PC-9 (cell line): Measurements from ENCODE around the gene AGAP2. TPM values are rescaled to one million over a fixed set of nuclear protein-coding genes. Genes with fewer than 3 reads are reported as not detected.

Experiments used
- BruUV-seq: library from RNA; stranded (reverse); fragments of 400-500 nt; replicated peaks from 2 replicates; lab custom pipeline; 2021; lab: Mats Ljungman, UMichigan
- CTCF ChIA-PET: fragments of 300-600 bp; sonication (Branson Sonifier 250); formaldehyde crosslinking; loops from one replicate; lab custom pipeline; 2022; ENCODE audit warnings: antibody characterized with exemption; lab: Charles Lee
- POLR2A ChIA-PET: fragments of 300-600 bp; sonication (Branson Sonifier 250); formaldehyde crosslinking; loops from one replicate; lab custom pipeline; 2022; ENCODE audit warnings: antibody characterized with exemption; ENCODE audit not compliant: unreplicated experiment; lab: Charles Lee
- DNase-seq, 2 experiments: peaks; one replicate each; pipeline versions ENCODE4 v3.0.0 to v3.0.0-alpha.2; 2015 to 2022; ENCODE audit warnings: mixed read lengths in 1 of 2
- H2AFZ ChIP-seq: fragments of 200-600 bp; sonication (generic); 2 replicates; pipeline ENCODE4 v1.8.1; 2017; ENCODE audit warnings: antibody characterized with exemption
- H3F3A ChIP-seq: fragments of 200-600 bp; sonication (generic); 2 replicates; pipeline ENCODE4 v1.8.1; 2017; ENCODE audit warnings: antibody characterized with exemption, mild to moderate bottlenecking, low read depth; ENCODE audit not compliant: insufficient read depth
- H3K27ac ChIP-seq: fragments of 200-600 bp; sonication (generic); 2 replicates; pipeline ENCODE4 v1.6.1; 2016; ENCODE audit warnings: mixed run types
- H3K27me3 ChIP-seq: fragments of 200-600 bp; sonication (generic); 2 replicates; pipeline ENCODE4 v1.6.1; 2016; ENCODE audit warnings: low read depth, mixed run types; ENCODE audit not compliant: insufficient read depth
- H3K36me3 ChIP-seq: fragments of 200-600 bp; sonication (generic); 2 replicates; pipeline ENCODE4 v1.6.1; 2016; ENCODE audit warnings: low read depth, mixed run types
- H3K4me1 ChIP-seq: fragments of 200-600 bp; sonication (generic); replicated peaks from 2 replicates; pipeline ENCODE4 v1.6.1; 2016; ENCODE audit warnings: mixed run types; ENCODE audit not compliant: insufficient read depth
- H3K4me2 ChIP-seq: fragments of 200-600 bp; sonication (generic); 2 replicates; pipeline ENCODE4 v1.6.1; 2017; ENCODE audit warnings: mixed run types
- H3K4me3 ChIP-seq: fragments of 200-600 bp; sonication (generic); 2 replicates; pipeline ENCODE4 v1.6.1; 2016; ENCODE audit warnings: mixed run types
- H3K79me2 ChIP-seq: fragments of 200-600 bp; sonication (generic); 2 replicates; pipeline ENCODE4 v1.6.1; 2017; ENCODE audit warnings: low read depth, mixed run types
- H3K9me2 ChIP-seq: fragments of 200-600 bp; sonication (generic); 2 replicates; pipeline ENCODE4 v1.8.1; 2017; ENCODE audit warnings: mild to moderate bottlenecking; ENCODE audit not compliant: insufficient read depth
- H3K9me3 ChIP-seq: fragments of 200-600 bp; sonication (generic); 2 replicates; pipeline ENCODE4 v1.8.1; 2016; ENCODE audit warnings: low read depth; ENCODE audit not compliant: insufficient read depth
- H4K20me1 ChIP-seq: fragments of 200-600 bp; sonication (generic); 2 replicates; pipeline ENCODE4 v1.8.1; 2017; ENCODE audit not compliant: insufficient read depth
- EZH2 ChIP-seq: fragments of 200-600 bp; sonication (generic); IDR thresholded peaks from 2 replicates; pipeline ENCODE4 v1.8.0; 2017; ENCODE audit warnings: antibody characterized with exemption, low read depth
- intact Hi-C: fragments of 100-400 bp; cut with micrococcal nuclease; formaldehyde crosslinking; loops from one replicate; pipeline ENCODE4 v1.10.0; 2022; ENCODE audit not compliant: unreplicated experiment
- total RNA-seq: library from RNA; stranded (reverse); gene quantifications from 2 replicates; pipeline ENCODE4 v1.2.3, GENCODE V29; 2021
- TF ChIP-seq, protein P1 (sequence below): fragments of 200-600 bp; sonication (generic); conservative IDR thresholded peaks from 2 replicates; pipeline ENCODE4 v1.6.1; 2017; ENCODE audit warnings: mixed run types, antibody characterized with exemption, mild to moderate bottlenecking, moderate library complexity

The AGAP2 gene
- total RNA-seq, 1 experiment from 2014 or later = 0.50 TPM

DNA sequence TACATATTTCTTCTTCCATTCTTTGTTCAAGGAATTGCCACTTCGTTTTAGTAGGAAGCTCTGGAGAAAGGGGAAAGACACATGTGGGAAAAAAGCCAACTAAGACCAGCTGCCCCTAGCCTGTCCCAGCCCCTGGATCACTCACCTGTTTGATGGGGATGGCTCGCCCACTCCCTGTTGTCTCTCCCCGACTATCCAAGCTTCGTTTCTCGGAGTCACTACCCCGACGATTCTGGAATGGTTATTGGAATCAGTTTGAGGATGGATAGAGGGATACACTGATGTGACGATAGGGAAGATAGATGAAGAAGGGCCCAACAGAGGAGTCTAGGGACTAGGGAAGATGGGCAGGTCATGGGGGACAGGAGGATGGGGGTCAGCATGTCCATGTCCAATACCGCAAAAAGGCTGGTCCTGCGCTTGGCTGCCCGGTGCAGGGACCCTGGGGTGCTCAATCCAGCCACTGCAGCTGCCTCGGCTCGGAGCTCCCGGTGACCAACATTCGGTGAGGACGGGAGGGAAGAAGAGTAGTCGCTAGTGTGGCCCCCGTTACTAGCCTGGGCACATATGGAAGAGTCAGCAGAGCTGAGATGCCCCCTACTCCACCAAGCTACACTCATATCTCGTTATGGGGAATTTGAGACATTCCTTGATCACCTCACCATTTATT, 7.0 kb downstream of the AGAP2 start:
- no peaks in the 10 kb centered on the region for H4K20me1 ChIP-seq
- no peaks in the 10 kb centered on the region for H3K79me2 ChIP-seq
- no TSS peak for BruUV-seq
- POLR2A ChIA-PET = interaction anchor here (0.8 kb wide), 1 partner anchor 28 kb away, joined by 7 read pairs; no protein-coding TSS in a partner anchor
- H3K9me2 ChIP-seq = no peaks in the 10 kb centered on the region
- H3K36me3 ChIP-seq = no peaks in the 10 kb centered on the region
- CTCF ChIA-PET = no interaction called here
- intact Hi-C loops = no loop called here
- no peak overlapping the region for H2AFZ ChIP-seq
- H3K4me1 ChIP-seq = no peaks in the 10 kb centered on the region
- no peak for TF ChIP-seq EZH2
- TF ChIP-seq, protein P1, sequence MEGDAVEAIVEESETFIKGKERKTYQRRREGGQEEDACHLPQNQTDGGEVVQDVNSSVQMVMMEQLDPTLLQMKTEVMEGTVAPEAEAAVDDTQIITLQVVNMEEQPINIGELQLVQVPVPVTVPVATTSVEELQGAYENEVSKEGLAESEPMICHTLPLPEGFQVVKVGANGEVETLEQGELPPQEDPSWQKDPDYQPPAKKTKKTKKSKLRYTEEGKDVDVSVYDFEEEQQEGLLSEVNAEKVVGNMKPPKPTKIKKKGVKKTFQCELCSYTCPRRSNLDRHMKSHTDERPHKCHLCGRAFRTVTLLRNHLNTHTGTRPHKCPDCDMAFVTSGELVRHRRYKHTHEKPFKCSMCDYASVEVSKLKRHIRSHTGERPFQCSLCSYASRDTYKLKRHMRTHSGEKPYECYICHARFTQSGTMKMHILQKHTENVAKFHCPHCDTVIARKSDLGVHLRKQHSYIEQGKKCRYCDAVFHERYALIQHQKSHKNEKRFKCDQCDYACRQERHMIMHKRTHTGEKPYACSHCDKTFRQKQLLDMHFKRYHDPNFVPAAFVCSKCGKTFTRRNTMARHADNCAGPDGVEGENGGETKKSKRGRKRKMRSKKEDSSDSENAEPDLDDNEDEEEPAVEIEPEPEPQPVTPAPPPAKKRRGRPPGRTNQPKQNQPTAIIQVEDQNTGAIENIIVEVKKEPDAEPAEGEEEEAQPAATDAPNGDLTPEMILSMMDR = no peak
- no peak overlapping the region for H3K27ac ChIP-seq
- no peak overlapping the region for H3K4me2 ChIP-seq
- peaks cover 16% of the 10 kb centered on the region for H3K27me3 ChIP-seq
- DNase-seq = no peak
- no peak overlapping the region for H3K4me3 ChIP-seq
- no peaks in the 10 kb centered on the region for H3K9me3 ChIP-seq
- H3F3A ChIP-seq = peaks cover 1% of the 10 kb centered on the region; the same call in 1 of the 2 replicates

DNA sequence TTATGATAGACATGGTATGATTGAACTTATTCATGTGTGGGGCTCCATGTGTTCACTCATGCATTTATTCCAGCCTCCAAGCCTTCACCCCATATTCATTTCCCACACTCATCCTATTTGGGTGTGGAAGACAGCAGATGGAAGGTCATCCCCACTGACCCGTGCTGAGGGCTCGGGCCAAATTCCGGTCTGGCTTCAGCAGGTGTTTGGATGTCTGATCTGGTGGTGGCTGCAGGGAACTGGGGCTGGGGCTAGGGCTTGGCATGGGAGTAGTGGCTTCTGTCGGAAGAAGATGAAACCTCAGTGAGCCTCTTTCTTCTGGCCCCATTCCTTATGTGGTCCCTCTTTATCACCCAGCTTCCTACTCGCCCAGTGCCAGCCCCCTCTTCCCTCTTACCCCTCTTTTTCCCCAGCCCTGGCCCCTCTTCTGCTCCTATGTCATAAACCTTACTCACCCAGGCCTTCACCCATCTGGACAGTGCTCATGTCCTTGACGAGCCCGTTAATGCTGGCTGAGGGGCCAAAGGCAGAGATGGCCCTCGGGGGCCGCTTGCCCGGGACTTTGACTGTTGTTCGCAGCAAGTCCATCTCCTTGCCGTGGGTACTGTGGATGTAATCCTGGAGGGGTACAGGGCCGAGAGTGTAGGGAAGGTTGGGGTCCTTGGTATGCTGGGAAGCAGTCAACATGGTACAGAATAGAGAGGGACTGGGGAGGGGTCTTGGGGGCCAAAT, 8.0 kb downstream of the AGAP2 start:
- H3K4me2 ChIP-seq = no peak overlapping the region
- H3K4me1 ChIP-seq = no peaks in the 10 kb centered on the region
- H3K27me3 ChIP-seq = peaks cover 9% of the 10 kb centered on the region
- no peaks in the 10 kb centered on the region for H3K9me3 ChIP-seq
- no peak for DNase-seq
- no peak overlapping the region for H2AFZ ChIP-seq
- CTCF ChIA-PET = no interaction called here
- no peak overlapping the region for H3K27ac ChIP-seq
- TF ChIP-seq, protein P1 = no peak
- no peak for TF ChIP-seq EZH2
- no peaks in the 10 kb centered on the region for H3K9me2 ChIP-seq
- H3K36me3 ChIP-seq = no peaks in the 10 kb centered on the region
- H3F3A ChIP-seq = no peaks in the 10 kb centered on the region
- no peak overlapping the region for H3K4me3 ChIP-seq
- POLR2A ChIA-PET = no interaction called here
- no TSS peak for BruUV-seq
- H3K79me2 ChIP-seq = no peaks in the 10 kb centered on the region
- no peaks in the 10 kb centered on the region for H4K20me1 ChIP-seq
- intact Hi-C loops = no loop called here

DNA sequence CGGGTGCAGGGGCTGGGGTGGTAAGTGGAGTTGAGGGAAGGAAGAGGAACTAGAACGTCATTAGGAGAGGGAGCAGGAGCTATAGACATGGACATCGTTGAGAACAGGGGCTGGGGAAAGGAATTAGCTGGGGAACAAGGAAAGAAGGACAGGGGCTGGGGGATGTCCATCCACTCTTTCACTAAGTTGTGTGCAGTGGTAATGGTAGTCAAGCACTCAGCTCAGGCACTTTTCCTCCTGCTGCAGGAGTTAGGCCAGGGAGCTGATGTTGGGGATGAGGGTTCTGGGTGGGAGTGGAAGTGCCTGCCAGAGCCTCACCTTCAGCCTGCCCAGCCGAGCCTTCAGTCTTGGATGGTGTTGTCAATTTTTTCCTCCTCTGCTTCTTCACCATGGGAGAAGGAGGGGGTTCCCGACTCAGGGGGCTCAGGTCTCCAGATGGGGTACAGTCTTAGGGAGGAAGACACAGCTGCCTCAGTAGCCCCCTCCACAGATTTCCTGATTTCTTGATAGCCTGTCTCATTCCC, 9.2 kb downstream of the AGAP2 start:
- Histone ChIP-seq H3K4me1 (no peaks in the 10 kb centered on the region), H3K79me2 (no peaks in the 10 kb centered on the region), H3K27me3 (peaks cover 9% of the 10 kb centered on the region; the same call in 1 of the 2 replicates), H2AFZ (no peak overlapping the region), H3K36me3 (no peaks in the 10 kb centered on the region), H3K4me2 (no peak overlapping the region), H3K9me2 (no peaks in the 10 kb centered on the region), H3K27ac (no peak overlapping the region), H3F3A (no peaks in the 10 kb centered on the region), H3K4me3 (no peak overlapping the region), H3K9me3 (no peaks in the 10 kb centered on the region), H4K20me1 (no peaks in the 10 kb centered on the region)
- intact Hi-C loops = loop anchor here (10.0 kb wide), 1 partner anchor 135 kb away; the partner anchor contains the start of gene PIP4K2C
- POLR2A ChIA-PET = no interaction called here
- BruUV-seq = no TSS peak
- TF ChIP-seq EZH2 = no peak
- TF ChIP-seq, protein P1 = no peak
- CTCF ChIA-PET = no interaction called here
- DNase-seq = no peak
